ENCODE results near the gene PODXL2.

- TF ChIP-seq POLR2A (IDR thresholded peaks at IDR 0.05) (no peak), CTCF (IDR thresholded peaks at IDR 0.05) (no peak)
Measured at GRCh38 chr3:127686512-127686894, 57.5 kb downstream of the PODXL2 start.
